AG04450 (cell line): ENCODE measurements around the gene PAK1IP1. TPM values are rescaled to one million over a fixed set of nuclear protein-coding genes. Genes with fewer than 3 reads are reported as not detected.

Source experiments
- CTCF ChIA-PET: fragments of 300-600, 350-600 bp; formaldehyde crosslinking; extraction: SDS; loops from one replicate; lab custom pipeline; 2022; ENCODE audit warnings: antibody characterized with exemption, inconsistent platforms; lab: Charles Lee
- POLR2A ChIA-PET: fragments of 350-600 bp; formaldehyde crosslinking; extraction: SDS; loops from one replicate; lab custom pipeline; 2021; ENCODE audit warnings: antibody characterized with exemption, inconsistent platforms; lab: Yijun Ruan, JAX
- DNase-seq: peaks from one replicate; pipeline ENCODE4 v3.0.0-alpha.2; 2011; ENCODE audit warnings: low read depth, low spot score
- H3K27ac ChIP-seq: one replicate; pipeline ENCODE4 v1.5.1; 2012; ENCODE audit warnings: low read depth, low read length, control low read depth
- H3K27me3 ChIP-seq: one replicate; pipeline ENCODE4 v1.6.0; 2012; ENCODE audit warnings: low read length; ENCODE audit not compliant: control insufficient read depth, insufficient read depth
- H3K4me3 ChIP-seq: 2 replicates; pipeline ENCODE4 v1.5.1; 2011; ENCODE audit warnings: mild to moderate bottlenecking, low read depth, low read length, control low read depth
- H3K9me3 ChIP-seq: 2 replicates; pipeline ENCODE4 v1.5.1; 2012; ENCODE audit warnings: low read length; ENCODE audit not compliant: control insufficient read depth, insufficient read depth
- CTCF ChIP-seq: IDR thresholded peaks from 2 replicates; pipeline ENCODE4 v1.5.1; 2011; ENCODE audit warnings: low read depth, low read length, control low read depth, inconsistent platforms
- polyA plus RNA-seq: library from polyadenylated mRNA; depleted of rRNA; stranded (reverse); fragments of >200 nt; gene quantifications from 2 replicates; pipeline ENCODE4 v1.2.3, GENCODE V29; 2011

PAK1IP1 gene
- polyA plus RNA-seq, 1 experiment: 24.2 TPM

- no peak for DNase-seq
- H3K4me3 ChIP-seq: no peak overlapping the region
- ChIA-PET POLR2A (no interaction called here), CTCF (no interaction called here)
- TF ChIP-seq CTCF: no peak
- no peaks in the 10 kb centered on the region for H3K27me3 ChIP-seq
- 0 out of 2 replicates have a peak, but pooled peaks cover 4% of the 10 kb centered on the region for H3K9me3 ChIP-seq
- no peak overlapping the region for H3K27ac ChIP-seq
These were observed 47.5 kb downstream of the PAK1IP1 start for GRCh38 chr6:10742251-10742650.

- POLR2A ChIA-PET: no interaction called here
- CTCF ChIA-PET: no interaction called here
These were observed 48.7 kb downstream of the PAK1IP1 start for GRCh38 chr6:10743515-10743914.

GRCh38 chr6:10745116-10745515 lies 50.3 kb downstream of the PAK1IP1 start:
- ChIA-PET CTCF (no interaction called here), POLR2A (no interaction called here)
- H3K9me3 ChIP-seq: 0 out of 2 replicates have a peak, but pooled peaks cover 4% of the 10 kb centered on the region
- no peak for DNase-seq
- H3K27ac ChIP-seq: no peak overlapping the region
- TF ChIP-seq CTCF: no peak
- H3K4me3 ChIP-seq: no peak overlapping the region
- no peaks in the 10 kb centered on the region for H3K27me3 ChIP-seq

More at GRCh38 chr6:10743515-10743914, 48.7 kb downstream of the PAK1IP1 start:
- Histone ChIP-seq H3K27me3 (no peaks in the 10 kb centered on the region), H3K27ac (no peak overlapping the region), H3K4me3 (no peak overlapping the region), H3K9me3 (0 out of 2 replicates have a peak, but pooled peaks cover 4% of the 10 kb centered on the region)
- no peak for DNase-seq
- TF ChIP-seq CTCF: no peak

- POLR2A ChIA-PET: interaction anchor here (1.4 to 2.3 kb wide), 2 partner anchors 23 to 24 kb away, joined by 3 to 11 read pairs; partner anchors contain the start of gene TMEM14C
These were observed 52.1 kb downstream of the PAK1IP1 start for GRCh38 chr6:10746915-10747250.

More at GRCh38 chr6:10746915-10747250, 52.1 kb downstream of the PAK1IP1 start:
- Histone ChIP-seq H3K27ac (no peak overlapping the region), H3K4me3 (peak overlapping the region; percentile 72), H3K27me3 (no peaks in the 10 kb centered on the region), H3K9me3 (no peaks in the 10 kb centered on the region)
- CTCF ChIA-PET: interaction anchor here (1.0 to 4.1 kb wide), 3 partner anchors 13 to 268 kb away, joined by 3 to 15 read pairs (median 4); no protein-coding TSS in a partner anchor
- no peak for TF ChIP-seq CTCF
- DNase-seq: no peak
